Measurements from ENCODE around the gene AZU1.

GRCh38 chr19:782878-783668, 44.6 kb upstream of the AZU1 start:
- TF ChIP-seq CTCF (IDR thresholded peaks at IDR 0.05; ENCODE audit: insufficient read depth, low read length, poor library complexity, severe bottlenecking) (no peak), EZH2phosphoT487 (conservative IDR thresholded peaks at IDR 0.05; ENCODE audit: low read length) (no peak)
